GM12875 (cell line): ENCODE measurements around the gene TEX10.

Experiments used
- H3K4me3 ChIP-seq: one replicate; pipeline ENCODE4 v1.5.1; 2011; ENCODE audit warnings: low read depth, low read length, control low read depth
- CTCF ChIP-seq: IDR thresholded peaks from 2 replicates; pipeline ENCODE4 v1.5.1; 2011; ENCODE audit warnings: low read depth, mild to moderate bottlenecking, control low read depth, inconsistent platforms, low read length, moderate library complexity, borderline replicate concordance; ENCODE audit not compliant: insufficient read depth

TEX10 gene

GRCh38 chr9:100379862-100380261 lies 27.1 kb upstream of the TEX10 start:
- H3K4me3 ChIP-seq, result no peak overlapping the region
- no peak for TF ChIP-seq CTCF

GRCh38 chr9:100377015-100377414 lies 24.3 kb upstream of the TEX10 start:
- TF ChIP-seq CTCF, result no peak

DNA sequence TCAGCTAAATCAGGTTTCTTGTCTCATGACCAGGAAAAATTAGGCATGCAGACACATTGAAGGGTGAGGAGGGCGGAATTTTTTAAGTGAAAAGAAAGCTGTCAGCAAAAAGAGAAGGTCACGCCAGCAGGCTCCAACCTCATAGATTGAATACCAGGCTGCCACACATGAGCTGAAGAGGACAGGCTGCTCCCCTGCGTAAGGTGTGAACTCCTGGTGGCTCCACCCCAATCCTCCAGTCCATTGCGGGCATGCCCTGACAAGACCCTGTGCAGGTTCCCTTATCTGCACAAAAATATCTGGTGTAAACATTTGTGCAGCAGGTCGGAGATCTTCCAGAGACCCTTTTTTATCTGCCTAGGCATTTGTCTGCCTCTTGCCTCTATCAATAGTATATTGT lies 22.9 kb upstream of the TEX10 start:
- no peak for TF ChIP-seq CTCF
- no peak overlapping the region for H3K4me3 ChIP-seq

More at GRCh38 chr9:100377015-100377414, 24.3 kb upstream of the TEX10 start:
- no peak overlapping the region for H3K4me3 ChIP-seq

GRCh38 chr9:100372648-100373047 lies 19.9 kb upstream of the TEX10 start:
- no peak for TF ChIP-seq CTCF

GRCh38 chr9:100370064-100370723 lies 17.5 kb upstream of the TEX10 start:
- TF ChIP-seq CTCF, result no peak
- no peak overlapping the region for H3K4me3 ChIP-seq

More at GRCh38 chr9:100372648-100373047, 19.9 kb upstream of the TEX10 start:
- H3K4me3 ChIP-seq, result no peak overlapping the region

DNA sequence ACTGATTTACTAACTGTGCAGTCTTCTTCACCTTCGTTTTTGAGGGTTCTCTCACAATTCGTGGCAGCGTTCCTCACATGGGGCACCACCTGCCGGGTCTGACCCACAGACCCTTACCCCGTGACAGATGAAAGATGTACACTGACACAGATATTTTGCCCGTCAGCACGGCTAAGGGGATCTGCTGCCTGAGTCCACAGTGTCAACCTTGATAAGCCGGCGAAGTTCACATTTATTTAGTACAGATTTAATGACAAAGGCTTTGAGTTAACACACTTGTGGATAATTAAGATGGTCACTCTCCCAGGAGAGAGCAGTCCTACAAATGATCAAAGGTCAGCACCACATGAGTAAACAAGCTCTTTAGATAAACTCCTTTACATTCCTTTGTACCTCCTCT lies 15.9 kb upstream of the TEX10 start:
- TF ChIP-seq CTCF, result no peak

GRCh38 chr9:100366121-100366520 lies 13.4 kb upstream of the TEX10 start:
- no peak for TF ChIP-seq CTCF

More for the DNA sequence above, 15.9 kb upstream of the TEX10 start:
- H3K4me3 ChIP-seq, result no peak overlapping the region

More at GRCh38 chr9:100366121-100366520, 13.4 kb upstream of the TEX10 start:
- no peak overlapping the region for H3K4me3 ChIP-seq
